Measurements from ENCODE around the gene CERK.

The CERK gene

DNA sequence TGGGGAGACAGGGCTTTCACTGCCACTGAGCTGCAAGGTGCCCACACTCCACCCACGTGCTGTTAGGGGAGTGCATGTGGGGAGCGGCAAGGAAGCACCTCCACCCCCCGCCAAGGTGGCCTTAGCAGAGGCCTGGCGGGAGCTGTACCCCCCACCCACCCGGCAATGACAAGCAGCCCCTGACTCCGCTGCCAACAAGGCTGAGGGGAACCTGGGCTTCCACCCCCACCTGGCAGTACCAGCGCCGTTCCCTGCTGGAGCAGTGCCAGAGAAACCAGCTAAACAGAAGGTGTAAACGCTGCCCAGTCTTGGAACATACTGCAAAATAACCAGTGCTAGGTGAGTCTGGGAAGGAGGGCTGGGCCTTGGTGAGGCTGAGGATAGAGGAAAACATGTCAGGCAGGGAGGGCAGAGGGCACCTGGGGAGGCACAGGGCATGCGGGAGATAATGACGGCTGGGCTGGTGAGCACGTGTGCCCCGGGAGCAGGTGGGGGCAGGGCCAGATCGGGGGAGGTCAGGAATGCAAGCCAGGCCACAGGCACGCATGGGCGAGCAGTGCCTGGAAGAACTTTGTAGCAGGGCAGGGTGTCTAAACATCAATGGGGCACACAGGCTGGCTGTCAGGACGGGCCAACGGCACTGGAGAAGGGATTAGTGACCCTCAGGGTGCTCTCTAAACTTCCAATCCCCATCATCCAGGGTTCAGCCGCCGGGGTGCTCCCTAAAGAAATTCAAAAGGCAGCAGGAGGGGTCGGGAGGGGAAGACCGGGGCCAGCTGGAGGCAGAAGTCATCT is 6.6 kb downstream of the CERK start:
- DNase-seq (ENCODE audit: low spot score), result no peak

DNA sequence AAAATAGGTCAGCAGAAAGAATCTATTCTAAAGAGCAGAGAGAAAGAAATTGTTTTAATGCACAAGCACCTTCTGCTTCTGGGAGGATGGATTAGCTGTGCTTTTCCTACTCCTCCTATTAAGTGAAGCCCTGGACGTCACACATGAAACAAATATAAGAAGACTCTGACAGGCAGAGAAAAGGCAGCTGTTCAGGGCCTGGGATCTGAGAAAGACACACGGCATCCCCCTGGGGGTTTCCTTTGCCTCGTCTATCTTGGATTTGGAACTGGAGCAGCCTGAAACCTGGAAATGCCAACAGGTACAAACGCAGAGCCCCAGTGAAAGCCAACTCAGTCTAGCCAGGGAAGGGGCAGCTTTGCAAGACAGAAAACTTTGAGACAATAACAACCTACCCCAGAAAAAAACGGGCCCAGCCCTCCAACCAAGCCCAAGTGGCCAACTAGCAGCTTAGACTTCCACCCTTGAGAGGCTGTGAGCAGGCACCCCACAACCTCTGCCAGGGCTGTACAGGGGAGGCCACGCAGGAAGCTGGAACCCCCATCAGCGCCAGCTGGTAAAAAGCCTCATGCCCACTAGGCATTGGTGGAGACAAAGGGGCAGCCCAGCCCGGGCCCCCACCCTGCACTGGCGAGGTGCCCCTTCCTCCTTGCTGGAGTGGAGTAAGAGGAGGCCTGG is 7.3 kb downstream of the CERK start:
- DNase-seq (ENCODE audit: low spot score), result no peak

DNA sequence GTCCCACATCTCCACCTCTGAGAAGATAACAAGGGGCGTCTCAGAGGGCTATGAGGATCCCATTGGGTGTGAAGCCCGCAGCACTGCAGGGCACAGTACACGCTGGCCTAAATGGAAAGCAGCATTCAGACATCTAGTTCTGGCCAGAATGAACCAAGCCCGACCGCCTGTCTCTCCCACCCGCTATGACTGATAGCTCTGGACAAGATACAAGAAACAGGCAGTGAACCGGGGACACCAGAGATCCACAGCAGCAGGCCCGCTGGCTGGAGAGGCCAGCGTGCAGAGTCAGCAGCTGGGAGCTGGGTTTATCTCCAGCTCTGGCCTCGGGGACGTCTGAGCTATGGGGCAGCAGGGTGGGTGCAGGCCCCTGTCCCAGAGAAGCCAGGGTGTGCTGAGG is 9.6 kb downstream of the CERK start:
- no peak for DNase-seq (ENCODE audit: low spot score)

DNA sequence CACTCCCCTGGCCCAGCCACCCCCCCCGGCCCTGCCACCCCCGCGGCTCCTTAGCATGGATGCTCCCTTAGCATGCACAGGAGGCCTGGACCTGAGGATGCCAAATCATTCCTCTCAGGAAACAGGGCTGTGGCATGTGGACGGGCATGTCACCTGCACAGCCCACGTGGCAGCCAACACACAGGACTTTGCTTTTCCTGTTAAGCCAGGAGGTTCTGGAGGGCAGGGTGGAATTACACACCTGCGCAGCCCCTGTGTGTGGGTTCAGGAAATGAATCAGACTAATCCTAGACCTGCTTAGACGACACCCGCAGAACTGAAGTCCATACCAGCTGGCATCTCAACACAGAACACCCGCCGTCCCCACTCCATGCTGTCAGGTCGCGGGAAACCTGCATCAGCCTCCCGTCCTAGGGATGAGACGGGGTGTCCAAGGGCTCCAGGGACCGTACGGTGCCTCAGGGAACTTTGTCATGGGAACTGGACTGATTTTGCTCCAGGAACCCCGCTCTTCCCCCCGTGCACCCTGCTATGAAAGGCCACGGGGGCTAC is 10.2 kb downstream of the CERK start:
- DNase-seq (ENCODE audit: low spot score), result no peak

DNA sequence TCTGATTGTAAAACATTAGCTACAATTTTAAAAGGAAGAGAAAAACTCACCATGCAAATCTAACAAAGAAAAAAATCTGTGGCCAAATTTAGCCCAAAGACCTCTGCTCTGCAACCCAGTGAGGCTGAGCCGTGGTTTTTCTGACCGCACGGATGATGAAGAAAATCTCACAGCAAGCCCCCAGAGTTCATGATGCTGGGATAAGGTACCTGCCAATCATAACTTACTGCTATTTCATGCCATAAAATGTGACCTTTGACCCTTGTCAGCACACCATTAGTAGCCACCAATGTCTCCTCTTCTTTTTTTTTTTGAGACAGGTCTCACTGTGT is 11.1 kb downstream of the CERK start:
- DNase-seq (ENCODE audit: low spot score), result no peak

DNA sequence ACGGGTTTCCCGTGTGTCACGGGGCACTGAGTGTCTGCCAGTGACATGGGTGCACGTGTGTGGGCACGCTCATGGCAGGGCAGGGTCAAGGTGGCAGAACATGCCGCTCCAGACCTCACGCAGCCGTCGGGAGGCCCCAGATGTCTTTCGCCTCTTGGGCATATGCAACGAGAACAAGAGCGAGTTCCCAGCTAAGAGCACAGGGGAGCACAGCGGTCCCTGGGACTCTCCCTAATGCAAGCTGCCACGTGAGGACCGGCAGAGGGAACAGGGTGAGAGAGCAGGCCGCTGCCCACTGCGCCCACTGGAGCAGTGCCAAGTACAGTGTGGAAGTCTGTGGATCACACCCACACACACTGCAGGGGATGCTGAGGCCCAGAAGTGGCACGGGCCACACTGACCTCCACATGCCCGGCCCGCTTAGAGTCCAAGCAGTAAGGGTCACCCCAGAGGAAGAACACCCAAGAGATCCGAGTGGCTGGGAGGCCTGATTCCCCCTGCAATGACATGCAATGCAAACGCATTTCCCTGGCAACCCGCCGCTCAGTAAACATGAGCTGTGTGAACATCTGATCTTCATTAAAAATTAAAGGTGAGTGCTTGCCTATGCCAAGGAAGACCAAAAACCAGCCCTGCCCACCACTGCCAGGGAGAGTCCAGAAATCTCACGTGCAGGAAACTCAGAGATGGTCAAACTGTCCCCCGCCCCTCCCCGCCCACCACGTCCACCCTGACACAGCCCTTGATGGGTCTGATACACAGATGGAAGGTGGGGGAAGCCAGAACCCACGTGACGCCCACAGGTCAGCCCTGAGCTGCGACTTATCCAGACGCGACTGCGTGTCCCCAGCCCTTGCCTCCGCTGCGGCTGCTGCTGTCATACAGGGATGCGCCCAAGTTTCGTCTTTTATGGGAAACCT is 11.7 kb downstream of the CERK start:
- DNase-seq (ENCODE audit: low spot score), result no peak

DNA sequence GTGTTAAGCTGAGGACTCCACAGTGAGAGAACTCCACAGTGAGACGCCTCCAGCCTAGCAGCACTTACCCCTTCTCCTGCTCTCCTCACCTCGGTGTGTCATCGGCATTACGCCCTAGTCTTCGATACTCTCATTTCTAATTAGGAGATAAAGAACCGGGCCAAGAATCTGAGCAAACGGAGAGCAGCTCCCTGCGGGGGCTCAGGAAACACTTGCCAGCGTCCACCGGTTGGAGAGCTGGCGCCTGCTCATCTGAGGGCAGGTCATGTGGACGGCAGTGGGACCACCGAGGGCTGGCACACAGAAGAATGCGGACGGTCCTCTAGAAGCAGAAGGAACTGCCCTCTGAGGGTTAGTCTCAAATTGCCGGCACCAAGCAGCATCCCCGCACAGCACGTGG is 13.0 kb downstream of the CERK start:
- DNase-seq (ENCODE audit: low spot score), result no peak

DNA sequence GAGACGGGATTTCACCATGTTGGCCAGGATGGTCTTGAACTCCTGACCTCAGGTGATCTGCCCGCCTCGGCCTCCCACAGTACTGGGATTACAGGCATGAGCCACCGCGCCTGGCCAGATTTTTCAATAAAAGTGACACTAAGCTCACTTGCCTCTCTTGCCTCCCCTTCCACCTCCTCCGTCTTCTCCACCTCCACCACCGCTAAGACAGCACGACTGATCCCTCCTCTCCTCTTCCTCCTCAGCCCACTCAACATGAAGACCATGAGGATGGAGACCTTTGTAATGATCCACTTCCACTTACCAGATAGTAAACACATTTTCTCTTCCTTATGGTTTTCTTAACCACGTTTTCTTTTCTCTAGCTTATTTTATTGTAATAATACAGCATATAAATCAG is 14.2 kb downstream of the CERK start:
- no peak for DNase-seq (ENCODE audit: low spot score)

DNA sequence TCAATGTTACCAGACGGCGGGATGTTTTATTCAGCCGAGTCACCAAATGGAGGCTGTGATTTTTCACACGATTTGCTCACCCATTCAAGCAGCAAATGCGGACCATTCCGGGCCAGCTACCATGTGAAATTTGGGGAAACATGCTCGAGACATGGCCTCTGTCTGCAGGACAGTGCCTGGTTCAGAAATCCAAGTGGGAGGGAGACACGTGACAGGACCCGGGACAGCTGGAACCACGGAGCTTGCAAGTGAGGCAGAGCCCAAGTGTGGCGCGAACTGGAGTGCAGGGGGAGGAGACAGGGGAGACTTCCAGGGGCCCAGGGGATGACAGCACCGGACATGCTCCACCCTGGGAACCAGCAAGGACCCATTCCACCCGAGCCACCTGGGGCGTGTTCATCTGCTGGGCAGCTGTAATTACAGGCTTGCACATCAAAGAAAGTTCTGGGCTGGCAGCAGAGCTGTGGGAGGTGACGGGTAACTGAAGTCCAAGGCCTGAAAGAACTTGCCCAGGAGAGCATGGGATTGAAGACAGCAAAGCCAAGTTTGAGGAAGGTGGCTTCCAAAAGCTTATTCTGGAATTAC is 16.5 kb downstream of the CERK start:
- DNase-seq (ENCODE audit: low spot score), result no peak

DNA sequence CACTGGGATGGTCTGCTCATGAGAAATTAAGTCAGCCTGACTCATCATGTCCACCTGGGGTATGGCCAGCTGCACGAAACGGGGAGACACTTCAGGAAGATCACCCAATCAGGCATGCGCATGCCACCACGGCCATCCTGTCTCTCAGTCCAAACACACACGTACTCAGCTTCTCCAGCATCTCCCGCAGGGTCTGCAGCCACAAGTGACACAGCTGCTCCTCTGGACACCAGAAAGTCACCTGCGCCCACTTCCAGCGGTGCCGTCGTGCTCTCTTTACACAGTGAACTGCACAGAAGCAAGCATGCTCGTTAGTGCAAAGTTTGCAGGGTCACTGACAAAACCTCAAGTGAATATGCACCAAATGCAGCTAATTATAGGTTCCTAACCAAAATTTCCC is 18.1 kb downstream of the CERK start:
- DNase-seq (ENCODE audit: low spot score), result no peak

DNA sequence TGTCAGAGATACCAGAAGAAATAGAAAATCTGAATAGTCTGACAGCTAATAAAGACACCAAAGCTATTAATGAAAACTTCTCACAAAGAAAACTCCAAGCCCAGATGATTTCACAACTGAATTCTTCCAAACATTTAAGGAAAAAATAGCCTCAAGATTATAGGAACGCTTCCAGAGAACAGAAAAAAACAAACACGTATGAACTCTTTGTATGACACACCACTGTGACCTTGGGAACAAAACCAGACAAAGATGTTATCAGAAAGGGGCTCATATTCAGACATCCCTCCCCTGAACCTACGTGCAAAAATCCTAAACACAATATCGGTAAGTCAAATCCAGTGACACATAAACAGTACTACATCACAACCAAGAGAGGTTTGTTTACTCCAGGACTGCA is 23.5 kb downstream of the CERK start:
- DNase-seq (ENCODE audit: low spot score), result no peak

DNA sequence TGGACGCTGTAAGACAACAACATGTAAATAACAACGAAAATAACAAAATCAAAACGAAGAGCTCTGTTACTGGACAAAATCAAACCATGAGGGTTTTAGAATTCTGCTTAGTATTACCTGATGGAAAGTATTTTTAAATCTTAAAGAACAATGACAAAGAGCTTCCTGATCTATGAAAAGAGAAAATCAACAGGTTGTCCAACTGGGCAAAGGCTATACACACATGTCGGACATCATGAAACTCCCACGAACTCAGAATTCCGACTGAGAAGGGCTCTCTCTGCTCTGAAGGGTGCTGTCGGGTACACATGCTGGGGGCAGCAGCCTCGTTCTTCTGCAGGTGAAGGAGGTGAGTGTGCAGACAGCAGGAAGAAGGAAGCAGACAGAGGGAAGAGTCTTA is 25.8 kb downstream of the CERK start:
- DNase-seq (ENCODE audit: low spot score), result no peak

DNA sequence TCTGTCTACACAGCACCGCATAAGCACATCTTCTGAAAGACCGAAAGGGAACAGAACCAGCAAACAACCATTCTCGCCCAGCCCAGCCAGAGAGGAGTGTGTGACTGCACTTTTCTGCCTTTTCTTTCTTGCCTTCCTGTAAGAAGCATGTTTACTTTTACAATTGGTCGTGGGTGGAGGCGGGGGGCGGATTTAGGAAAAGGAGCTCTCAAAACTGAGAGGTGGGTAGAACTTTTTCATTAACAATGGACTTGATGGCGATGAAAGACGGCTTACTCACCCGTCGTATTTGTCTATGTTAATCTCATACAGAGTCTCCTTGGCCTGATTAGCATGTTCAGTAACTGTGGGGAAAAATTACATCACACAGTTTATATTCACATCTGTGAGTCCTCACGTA is 27.2 kb downstream of the CERK start:
- no peak for DNase-seq (ENCODE audit: low spot score)

DNA sequence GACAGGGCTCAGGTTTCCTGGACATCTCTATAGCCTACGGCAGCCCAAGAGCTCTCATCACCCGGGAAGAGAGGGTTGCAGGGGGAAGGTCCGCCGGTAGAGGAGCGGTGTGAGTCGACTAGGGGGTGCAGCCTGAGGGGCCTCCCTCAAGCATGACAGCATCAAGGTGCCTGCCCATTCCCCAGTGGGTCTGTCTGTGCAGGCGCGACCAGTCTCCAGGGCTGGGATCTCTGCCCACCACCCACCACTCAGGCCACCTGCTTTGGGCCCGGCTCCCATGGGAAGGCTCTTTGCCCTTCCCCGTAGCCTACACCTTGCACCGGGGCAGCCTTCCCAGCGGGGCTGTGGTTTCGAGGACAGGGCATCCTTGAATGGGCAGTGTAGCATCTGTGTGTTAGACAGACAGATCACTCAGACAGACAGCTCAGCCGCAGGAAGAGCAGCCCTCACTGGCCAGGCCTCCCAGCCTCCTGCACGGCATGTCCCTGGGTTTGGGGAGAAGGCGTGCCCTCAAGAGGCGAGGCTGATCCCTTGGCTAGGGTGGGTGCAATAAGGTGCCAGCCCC is 29.2 kb downstream of the CERK start:
- DNase-seq (ENCODE audit: low spot score), result no peak

DNA sequence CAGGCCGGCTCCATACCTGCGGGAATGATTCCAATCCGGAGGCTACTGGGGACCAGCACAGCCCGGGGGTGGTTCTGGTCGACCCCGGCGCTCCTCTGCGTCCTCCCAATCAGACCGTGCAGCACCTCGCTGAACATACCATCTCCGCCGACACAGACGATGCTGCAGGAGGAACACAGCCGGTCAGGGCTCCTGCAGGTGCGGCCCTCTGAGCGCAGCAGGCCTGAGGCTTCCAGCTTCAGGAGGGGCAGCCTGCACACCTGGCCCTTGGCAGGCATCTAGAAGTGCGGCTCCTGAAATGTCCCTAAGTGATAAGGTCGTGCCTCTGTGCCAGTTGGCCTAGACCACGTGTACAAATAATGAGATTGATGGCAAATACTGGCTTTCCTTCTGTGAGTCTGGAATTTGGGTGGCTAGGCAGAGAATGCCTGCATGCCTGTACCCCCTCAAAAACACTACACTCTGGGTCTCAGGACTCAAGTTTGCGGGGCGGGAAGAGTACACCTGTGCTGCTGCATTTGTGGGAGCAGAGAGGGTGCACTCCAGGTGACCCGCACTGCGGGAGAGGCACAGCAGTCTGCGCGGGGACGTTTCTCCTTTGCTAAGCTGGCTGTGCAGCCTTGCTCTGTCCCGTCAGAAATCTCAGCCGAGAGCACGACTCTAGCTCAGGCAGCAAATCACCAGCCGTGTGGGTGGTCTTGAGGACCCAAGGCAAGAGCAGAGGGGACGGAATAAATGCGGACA is 30.1 kb downstream of the CERK start:
- DNase-seq (ENCODE audit: low spot score), result no peak

DNA sequence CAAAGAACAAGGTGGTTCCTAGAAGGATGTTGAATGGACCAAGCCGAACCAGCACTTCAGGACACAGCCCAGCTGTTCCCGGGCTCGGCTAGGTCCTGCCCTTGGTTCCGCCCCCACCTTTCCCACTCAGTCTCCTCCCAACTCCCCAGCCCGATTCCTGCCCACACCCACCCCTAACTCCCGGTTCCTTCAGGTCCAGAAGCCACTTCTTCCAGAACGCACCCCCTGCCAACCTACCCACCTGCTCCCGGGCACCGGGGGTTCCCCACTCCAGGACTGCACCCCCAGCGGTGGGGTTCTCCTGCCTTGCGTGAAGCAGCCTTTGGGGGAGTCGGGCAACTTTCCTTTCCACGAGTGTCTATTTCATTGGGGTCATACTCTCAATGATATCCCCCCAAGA is 30.7 kb downstream of the CERK start:
- no peak for DNase-seq (ENCODE audit: low spot score)

DNA sequence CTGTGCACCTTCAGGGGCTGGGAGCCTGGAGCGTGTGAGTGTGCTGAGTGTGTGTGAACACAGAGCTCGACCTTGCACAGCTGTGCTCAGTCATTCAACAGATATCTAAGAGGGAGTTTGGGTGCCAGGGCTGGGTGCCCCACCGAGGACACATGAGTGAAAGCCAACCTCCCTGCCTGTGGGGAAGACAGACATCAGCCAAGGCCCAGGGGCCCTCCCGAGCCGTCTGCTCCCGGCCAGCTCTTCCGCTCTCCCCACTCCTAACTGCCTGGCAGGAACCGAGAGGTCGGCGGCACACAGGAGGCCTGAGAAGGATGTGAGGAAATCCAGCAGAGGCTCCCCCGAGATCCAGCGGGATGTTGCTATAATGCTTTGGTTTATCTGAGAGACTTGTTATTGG is 32.0 kb downstream of the CERK start:
- DNase-seq (ENCODE audit: low spot score), result no peak

DNA sequence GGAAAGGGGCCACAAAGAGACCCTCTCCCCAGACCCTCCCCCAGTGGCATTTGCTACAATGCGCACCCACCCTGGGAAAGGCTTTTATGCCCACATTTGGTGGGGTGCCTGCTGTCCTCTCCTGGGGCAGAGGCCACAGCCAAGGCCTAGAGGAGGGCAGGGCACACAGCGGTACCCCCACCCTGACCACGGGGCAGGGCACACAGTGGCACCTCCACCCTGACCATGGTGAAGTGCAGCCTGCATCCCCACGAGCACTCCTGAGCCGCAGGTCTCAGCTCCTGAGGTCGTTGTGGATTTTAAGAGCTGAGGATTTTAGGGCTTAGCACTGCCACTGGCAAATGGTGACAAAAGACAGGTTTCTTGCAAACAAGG is 34.1 kb downstream of the CERK start:
- no peak for DNase-seq (ENCODE audit: low spot score)

DNA sequence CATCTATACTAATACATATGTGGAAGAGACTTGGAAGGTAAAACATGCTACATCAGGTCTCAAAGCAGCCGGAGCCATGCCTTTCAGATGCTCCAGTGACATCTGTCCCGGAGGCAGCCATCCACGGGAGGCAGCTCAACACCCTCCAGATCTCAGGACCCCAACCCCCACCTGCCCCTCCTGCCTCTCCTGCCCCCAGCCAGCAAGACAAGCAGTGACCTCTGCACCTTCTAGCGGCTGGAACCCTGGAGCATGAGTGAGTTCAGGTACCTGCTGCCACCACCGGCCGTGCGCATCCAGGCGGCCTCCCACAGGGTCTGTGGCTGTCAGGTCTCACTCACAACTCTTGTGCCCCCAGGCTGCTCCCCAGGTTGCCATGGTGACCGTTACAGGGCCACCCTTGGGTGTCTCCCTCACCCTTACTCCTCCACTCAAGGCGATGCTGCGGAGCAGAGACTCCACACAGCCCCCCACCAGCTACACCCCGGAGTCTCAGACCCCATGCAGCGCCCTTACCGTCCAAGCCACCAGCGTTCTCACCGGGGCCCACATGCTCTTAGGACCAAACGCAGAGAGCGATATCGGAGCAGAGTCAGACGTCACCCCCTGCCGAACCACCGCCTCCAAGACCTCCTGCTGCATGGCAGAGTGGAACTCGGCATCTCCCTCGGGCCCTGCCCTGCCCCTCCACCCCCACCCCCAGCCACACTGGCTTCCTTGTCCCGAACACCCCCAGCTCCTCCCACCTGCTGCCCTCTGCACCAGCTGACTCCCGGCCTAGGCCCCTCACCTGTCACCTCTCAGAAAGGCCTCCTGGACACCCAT is 34.7 kb downstream of the CERK start:
- no peak for DNase-seq (ENCODE audit: low spot score)

DNA sequence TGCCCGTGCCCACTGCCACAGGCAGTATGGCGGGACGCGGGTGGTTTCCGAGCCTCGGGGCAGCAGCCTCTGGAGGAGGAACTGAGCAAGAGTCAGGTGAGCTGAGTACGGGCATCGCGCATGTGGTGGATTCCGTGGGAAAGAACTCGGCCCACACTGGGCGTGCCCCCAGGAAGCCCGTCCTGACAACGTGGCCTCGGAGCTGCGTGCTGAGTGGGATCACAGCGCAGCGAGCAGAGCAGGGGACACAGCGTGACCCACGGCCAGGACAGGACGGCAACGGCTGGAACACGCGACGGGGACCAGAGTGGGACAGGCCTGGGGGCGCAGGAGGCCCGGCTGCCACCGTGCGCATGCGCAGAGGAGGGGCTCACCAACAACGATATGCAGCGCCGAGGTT is 36.8 kb downstream of the CERK start:
- no peak for DNase-seq (ENCODE audit: low spot score)

Data from hepatic stellate cell (primary cell).